Smooth muscle cell (in vitro differentiated cells): ENCODE measurements around the gene RHBDF1. TPM values are rescaled to one million over a fixed set of nuclear protein-coding genes. Genes with fewer than 3 reads are reported as not detected.

Experiments used
- DNase-seq: peaks from one replicate; lab custom pipeline; 2025; ENCODE audit not compliant: unreplicated experiment; lab: John Stamatoyannopoulos, UW
- H2AFZ ChIP-seq: fragments of 200-600 bp; sonication (generic); 2 replicates; pipeline ENCODE4 v1.6.0; 2016; ENCODE audit warnings: antibody characterized with exemption, low read depth, mild to moderate bottlenecking
- H3F3A ChIP-seq: fragments of 200-600 bp; sonication (generic); 2 replicates; pipeline ENCODE4 v1.6.0; 2017; ENCODE audit warnings: antibody characterized with exemption, low read depth
- H3K27ac ChIP-seq: fragments of 200-600 bp; sonication (generic); 2 replicates; pipeline ENCODE4 v1.5.1; 2016; ENCODE audit warnings: low read depth, mild to moderate bottlenecking
- H3K27me3 ChIP-seq: fragments of 200-600 bp; sonication (generic); 2 replicates; pipeline ENCODE4 v1.6.1; 2016; ENCODE audit warnings: low read depth, mild to moderate bottlenecking
- H3K36me3 ChIP-seq: fragments of 200-600 bp; sonication (generic); 2 replicates; pipeline ENCODE4 v1.5.1; 2016; ENCODE audit warnings: low read depth
- H3K4me1 ChIP-seq: fragments of 200-600 bp; sonication (generic); 2 replicates; pipeline ENCODE4 v1.5.1; 2016; ENCODE audit warnings: low read depth
- H3K4me2 ChIP-seq: fragments of 200-600 bp; sonication (generic); 2 replicates; pipeline ENCODE4 v1.6.0; 2016; ENCODE audit warnings: mild to moderate bottlenecking
- H3K4me3 ChIP-seq: fragments of 200-600 bp; sonication (generic); 2 replicates; pipeline ENCODE4 v1.5.1; 2016; ENCODE audit warnings: mild to moderate bottlenecking
- H3K79me2 ChIP-seq: fragments of 200-600 bp; sonication (generic); 2 replicates; pipeline ENCODE4 v1.6.0; 2016; ENCODE audit warnings: low read depth, mild to moderate bottlenecking
- H3K9ac ChIP-seq: fragments of 200-600 bp; sonication (generic); 2 replicates; pipeline ENCODE4 v1.6.0; 2016; ENCODE audit warnings: low read depth
- H3K9me3 ChIP-seq: fragments of 200-600 bp; sonication (generic); replicated peaks from 2 replicates; pipeline ENCODE4 v1.5.1; 2016; ENCODE audit warnings: low read depth
- H4K20me1 ChIP-seq: fragments of 200-600 bp; sonication (generic); 2 replicates; pipeline ENCODE4 v1.6.0; 2016; ENCODE audit warnings: low read depth
- WGBS: methylation state at CpG from one replicate; pipeline ENCODE4 v1.1.7; 2016; ENCODE audit warnings: low lambda C conversion rate; 5-methylcytosine and 5-hydroxymethylcytosine counted together
- polyA plus RNA-seq: library from polyadenylated mRNA; unstranded; fragments of >200 nt; fragmentation: Nextera tagmentation; extraction: Ambion mirVana; gene quantifications from 2 replicates; pipeline ENCODE4 v1.2.1, GENCODE V29; 2016
- total RNA-seq: library from RNA; depleted of rRNA; stranded (reverse); fragments of >200 nt; gene quantifications from 2 replicates; pipeline ENCODE4 v1.2.3, GENCODE V29; 2014
- TF ChIP-seq, protein P1 (sequence below): fragments of 200-600 bp; sonication (generic); IDR thresholded peaks from 2 replicates; pipeline ENCODE4 v1.5.1; 2017; ENCODE audit warnings: borderline replicate concordance, mild to moderate bottlenecking, antibody characterized with exemption; ENCODE audit not compliant: insufficient read depth, poor library complexity, severe bottlenecking

RHBDF1 gene
- total and polyA plus RNA-seq, 2 experiments from 2014 or later: 41.4 to 68.0 TPM

DNA sequence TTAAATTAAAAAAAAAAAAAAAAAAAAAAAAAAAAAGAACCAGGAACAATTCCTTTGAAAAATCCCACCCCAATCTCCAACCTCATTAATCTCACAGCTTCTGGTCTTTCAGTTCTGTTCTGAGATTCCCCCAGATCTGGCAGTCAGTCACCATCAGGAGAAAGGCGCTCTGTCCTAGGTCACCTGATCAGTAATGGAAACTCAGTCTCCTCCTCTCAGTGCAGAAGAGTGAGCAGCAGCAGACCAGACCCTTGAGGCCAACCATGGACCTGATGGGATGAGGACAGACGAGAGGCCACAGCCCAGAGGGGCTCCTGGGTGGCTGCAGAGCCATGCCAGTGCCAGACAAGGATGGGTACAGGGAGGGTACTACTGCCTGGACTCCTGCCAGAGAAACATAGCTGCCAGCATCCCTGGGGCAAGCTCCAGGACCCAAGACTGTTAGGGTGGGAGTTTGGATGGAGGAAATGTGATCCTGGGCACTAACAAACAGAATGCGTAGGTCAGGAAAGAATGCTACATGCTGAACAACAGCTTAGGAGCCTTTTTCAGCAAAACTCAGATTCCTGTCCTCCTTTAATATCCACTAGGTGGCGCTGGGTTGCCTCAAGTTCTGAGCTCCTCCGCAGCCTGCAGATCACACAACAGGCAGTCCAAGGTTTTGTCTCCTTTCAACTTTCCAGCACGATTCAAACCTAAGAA lies 34.3 kb upstream of the RHBDF1 start:
- H3K4me3 ChIP-seq: no peak overlapping the region
- peaks cover 5% of the 10 kb centered on the region for H3F3A ChIP-seq
- no peak for DNase-seq
- WGBS: 44% methylated on average over 6 of the region's 6 CpGs
- H3K36me3 ChIP-seq: peaks cover 3% of the 10 kb centered on the region
- no peaks in the 10 kb centered on the region for H3K4me1 ChIP-seq
- no peak overlapping the region for H3K4me2 ChIP-seq
- TF ChIP-seq, protein P1, sequence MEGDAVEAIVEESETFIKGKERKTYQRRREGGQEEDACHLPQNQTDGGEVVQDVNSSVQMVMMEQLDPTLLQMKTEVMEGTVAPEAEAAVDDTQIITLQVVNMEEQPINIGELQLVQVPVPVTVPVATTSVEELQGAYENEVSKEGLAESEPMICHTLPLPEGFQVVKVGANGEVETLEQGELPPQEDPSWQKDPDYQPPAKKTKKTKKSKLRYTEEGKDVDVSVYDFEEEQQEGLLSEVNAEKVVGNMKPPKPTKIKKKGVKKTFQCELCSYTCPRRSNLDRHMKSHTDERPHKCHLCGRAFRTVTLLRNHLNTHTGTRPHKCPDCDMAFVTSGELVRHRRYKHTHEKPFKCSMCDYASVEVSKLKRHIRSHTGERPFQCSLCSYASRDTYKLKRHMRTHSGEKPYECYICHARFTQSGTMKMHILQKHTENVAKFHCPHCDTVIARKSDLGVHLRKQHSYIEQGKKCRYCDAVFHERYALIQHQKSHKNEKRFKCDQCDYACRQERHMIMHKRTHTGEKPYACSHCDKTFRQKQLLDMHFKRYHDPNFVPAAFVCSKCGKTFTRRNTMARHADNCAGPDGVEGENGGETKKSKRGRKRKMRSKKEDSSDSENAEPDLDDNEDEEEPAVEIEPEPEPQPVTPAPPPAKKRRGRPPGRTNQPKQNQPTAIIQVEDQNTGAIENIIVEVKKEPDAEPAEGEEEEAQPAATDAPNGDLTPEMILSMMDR: peak; percentile 76
- no peaks in the 10 kb centered on the region for H3K27me3 ChIP-seq
- H3K79me2 ChIP-seq: no peaks in the 10 kb centered on the region
- peaks cover 19% of the 10 kb centered on the region for H4K20me1 ChIP-seq
- no peak overlapping the region for H3K9ac ChIP-seq
- H3K27ac ChIP-seq: no peak overlapping the region
- H2AFZ ChIP-seq: no peak overlapping the region
- no peaks in the 10 kb centered on the region for H3K9me3 ChIP-seq

DNA sequence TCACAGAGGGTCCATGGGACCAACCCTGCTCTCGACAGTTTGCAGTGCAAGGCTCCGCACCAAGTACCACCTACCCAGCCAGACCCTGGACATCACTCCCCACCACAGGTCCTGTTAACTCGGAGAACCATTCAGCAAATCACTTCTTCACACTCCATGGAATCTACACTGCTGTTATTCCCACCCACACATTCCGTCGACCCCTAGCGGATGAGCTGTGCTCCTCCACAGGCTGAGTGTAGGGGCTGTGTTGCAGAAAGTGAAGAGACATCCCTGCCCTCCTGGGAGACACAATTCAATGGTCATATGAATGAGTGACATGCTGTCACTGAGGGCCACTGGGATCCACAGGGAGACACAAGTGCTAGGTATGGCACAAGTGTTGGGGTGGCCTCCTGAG lies 33.1 kb upstream of the RHBDF1 start:
- no peak overlapping the region for H3K4me3 ChIP-seq
- H3K9ac ChIP-seq: no peak overlapping the region
- H3F3A ChIP-seq: peaks cover 5% of the 10 kb centered on the region
- H3K4me1 ChIP-seq: no peaks in the 10 kb centered on the region
- WGBS: 91% methylated on average over 6 of the region's 6 CpGs
- H3K4me2 ChIP-seq: no peak overlapping the region
- H3K79me2 ChIP-seq: no peaks in the 10 kb centered on the region
- H4K20me1 ChIP-seq: peaks cover 19% of the 10 kb centered on the region
- TF ChIP-seq, protein P1: no peak
- no peak for DNase-seq
- no peaks in the 10 kb centered on the region for H3K36me3 ChIP-seq
- no peak overlapping the region for H3K27ac ChIP-seq
- no peaks in the 10 kb centered on the region for H3K9me3 ChIP-seq
- H2AFZ ChIP-seq: no peak overlapping the region
- H3K27me3 ChIP-seq: no peaks in the 10 kb centered on the region

DNA sequence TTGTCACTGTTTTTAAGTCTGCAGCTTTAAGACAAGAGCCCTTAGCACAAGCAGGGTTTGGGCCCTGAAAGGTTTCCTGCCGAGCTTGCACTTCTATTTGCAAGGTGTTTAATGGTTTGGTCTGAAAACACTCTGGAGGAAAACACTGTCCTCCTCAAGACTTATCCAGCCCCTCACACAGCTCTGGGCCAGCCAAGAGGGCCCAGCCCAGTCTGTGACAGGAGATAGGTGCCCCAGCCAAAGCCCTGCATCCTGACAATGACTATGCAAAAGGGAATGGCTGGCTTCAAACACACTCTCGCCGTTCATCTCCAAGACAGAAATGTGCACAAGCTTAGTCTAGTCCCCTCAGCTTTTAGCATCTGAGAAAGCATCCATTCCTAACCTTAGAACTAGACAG lies 32.5 kb upstream of the RHBDF1 start:
- no peak overlapping the region for H3K9ac ChIP-seq
- no peaks in the 10 kb centered on the region for H3K4me1 ChIP-seq
- peaks cover 19% of the 10 kb centered on the region for H4K20me1 ChIP-seq
- WGBS: 95% methylated on average over 3 of the region's 3 CpGs
- no peak for DNase-seq
- H3K79me2 ChIP-seq: no peaks in the 10 kb centered on the region
- H3K27me3 ChIP-seq: no peaks in the 10 kb centered on the region
- peaks cover 5% of the 10 kb centered on the region for H3F3A ChIP-seq
- H3K9me3 ChIP-seq: no peaks in the 10 kb centered on the region
- TF ChIP-seq, protein P1: no peak
- no peak overlapping the region for H3K27ac ChIP-seq
- H2AFZ ChIP-seq: no peak overlapping the region
- no peak overlapping the region for H3K4me2 ChIP-seq
- H3K36me3 ChIP-seq: no peaks in the 10 kb centered on the region
- H3K4me3 ChIP-seq: no peak overlapping the region

DNA sequence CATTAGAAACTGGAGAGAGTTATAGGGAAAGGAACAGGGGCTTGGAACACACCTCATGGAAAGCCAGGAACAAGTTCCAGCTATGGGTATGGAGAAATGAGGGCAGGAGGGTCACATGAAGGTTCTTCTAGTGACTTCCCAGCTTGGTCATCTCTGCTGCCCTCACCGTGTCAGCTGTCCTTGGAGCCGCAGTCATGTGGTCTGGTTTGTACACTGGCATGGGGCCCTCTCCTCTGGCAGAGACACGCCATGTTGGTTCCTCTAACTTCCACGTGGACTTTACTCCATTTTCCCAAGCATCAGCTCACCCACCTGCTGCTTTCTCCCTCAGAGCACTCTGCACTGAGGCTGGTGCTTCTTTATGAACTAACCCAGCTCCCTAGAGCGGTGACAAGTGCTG lies 31.9 kb upstream of the RHBDF1 start:
- H3K27ac ChIP-seq: no peak overlapping the region
- peaks cover 19% of the 10 kb centered on the region for H4K20me1 ChIP-seq
- DNase-seq: no peak
- no peak overlapping the region for H3K4me2 ChIP-seq
- H3K4me3 ChIP-seq: no peak overlapping the region
- H3K4me1 ChIP-seq: no peaks in the 10 kb centered on the region
- H2AFZ ChIP-seq: no peak overlapping the region
- peaks cover 5% of the 10 kb centered on the region for H3F3A ChIP-seq
- H3K27me3 ChIP-seq: no peaks in the 10 kb centered on the region
- TF ChIP-seq, protein P1: no peak
- no peaks in the 10 kb centered on the region for H3K9me3 ChIP-seq
- H3K79me2 ChIP-seq: no peaks in the 10 kb centered on the region
- no peaks in the 10 kb centered on the region for H3K36me3 ChIP-seq
- H3K9ac ChIP-seq: no peak overlapping the region
- WGBS: 91% methylated on average over 5 of the region's 5 CpGs
